ENCODE data around the gene FAM131C. TPM values are rescaled to one million over a fixed set of nuclear protein-coding genes. Genes with fewer than 3 reads are reported as not detected.

Gene FAM131C
- total RNA-seq, 1 donor from 2014 or later = 1.4 TPM

DNA sequence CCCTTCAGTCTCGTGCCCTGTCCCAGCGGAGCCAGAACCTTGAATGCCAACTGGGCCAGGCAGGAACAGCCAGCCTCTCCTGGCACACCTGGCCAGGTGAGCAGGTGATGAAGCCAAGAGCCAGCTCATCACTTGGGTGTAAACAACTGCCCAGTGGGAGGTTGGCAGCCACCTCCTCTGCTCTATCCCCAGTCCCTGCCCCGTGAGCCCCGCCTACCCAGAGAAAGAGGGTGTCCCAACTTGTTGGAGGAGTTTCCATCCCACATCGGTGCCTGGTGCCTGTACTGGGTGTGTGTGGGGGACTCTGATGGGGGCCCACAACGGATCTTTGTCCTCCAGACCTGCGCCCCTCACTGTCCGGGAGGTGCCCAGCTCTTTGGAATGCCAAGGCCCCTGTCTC is 17.8 kb upstream of the FAM131C start:
- Mint-ChIP-seq H3K36me3 (no peaks in the 10 kb centered on the region), H3K4me1 (ENCODE audit: unreplicated experiment) (peaks cover 14% of the 10 kb centered on the region), H3K27me3 (peaks cover 2% of the 10 kb centered on the region), H3K27ac (no peak overlapping the region), H3K9me3 (no peaks in the 10 kb centered on the region), H3K4me3 (no peak overlapping the region)
- DNase-seq (ENCODE audit: extremely low spot score, unreplicated experiment) = no peak
- TF ChIP-seq, protein P1, sequence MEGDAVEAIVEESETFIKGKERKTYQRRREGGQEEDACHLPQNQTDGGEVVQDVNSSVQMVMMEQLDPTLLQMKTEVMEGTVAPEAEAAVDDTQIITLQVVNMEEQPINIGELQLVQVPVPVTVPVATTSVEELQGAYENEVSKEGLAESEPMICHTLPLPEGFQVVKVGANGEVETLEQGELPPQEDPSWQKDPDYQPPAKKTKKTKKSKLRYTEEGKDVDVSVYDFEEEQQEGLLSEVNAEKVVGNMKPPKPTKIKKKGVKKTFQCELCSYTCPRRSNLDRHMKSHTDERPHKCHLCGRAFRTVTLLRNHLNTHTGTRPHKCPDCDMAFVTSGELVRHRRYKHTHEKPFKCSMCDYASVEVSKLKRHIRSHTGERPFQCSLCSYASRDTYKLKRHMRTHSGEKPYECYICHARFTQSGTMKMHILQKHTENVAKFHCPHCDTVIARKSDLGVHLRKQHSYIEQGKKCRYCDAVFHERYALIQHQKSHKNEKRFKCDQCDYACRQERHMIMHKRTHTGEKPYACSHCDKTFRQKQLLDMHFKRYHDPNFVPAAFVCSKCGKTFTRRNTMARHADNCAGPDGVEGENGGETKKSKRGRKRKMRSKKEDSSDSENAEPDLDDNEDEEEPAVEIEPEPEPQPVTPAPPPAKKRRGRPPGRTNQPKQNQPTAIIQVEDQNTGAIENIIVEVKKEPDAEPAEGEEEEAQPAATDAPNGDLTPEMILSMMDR (conservative IDR thresholded peaks at IDR 0.05) = no peak

DNA sequence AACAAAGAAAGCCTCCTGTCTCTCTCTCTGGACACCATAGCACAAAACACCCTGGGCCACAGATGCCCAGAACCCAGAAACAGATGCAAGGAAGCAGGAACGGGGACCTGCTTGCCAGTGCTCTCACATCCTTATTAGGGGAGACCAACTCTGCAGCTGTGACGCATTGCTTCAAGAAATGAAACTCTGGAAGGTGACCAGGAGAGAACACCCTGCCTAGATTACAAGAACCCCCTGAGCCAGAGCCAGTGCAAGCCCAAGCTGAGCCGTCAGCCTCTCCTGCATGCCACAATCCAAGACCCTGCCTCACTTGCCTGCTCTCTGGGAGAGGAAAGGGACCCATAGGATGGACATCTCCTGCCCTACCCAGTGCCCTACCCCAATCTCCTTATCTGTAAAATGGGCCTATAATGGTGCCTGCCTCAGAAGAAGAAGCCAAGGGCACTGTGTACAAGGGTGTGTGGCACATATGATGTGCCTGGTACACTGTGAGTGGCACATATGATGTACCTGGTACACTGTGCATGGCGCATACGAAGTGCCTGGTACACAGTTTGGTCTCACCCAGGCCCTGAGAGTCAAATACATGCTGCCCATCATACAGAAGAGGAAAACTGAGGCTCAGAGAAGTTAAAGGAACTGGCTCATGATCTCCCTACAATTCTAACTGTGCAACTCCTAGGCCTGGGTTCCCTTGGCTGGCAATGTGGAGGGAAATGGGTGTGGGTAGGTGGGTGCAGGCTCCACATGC is 16.8 kb upstream of the FAM131C start:
- Mint-ChIP-seq H3K36me3 (no peaks in the 10 kb centered on the region), H3K4me3 (no peak overlapping the region), H3K9me3 (no peaks in the 10 kb centered on the region), H3K27me3 (no peaks in the 10 kb centered on the region), H3K27ac (no peak overlapping the region), H3K4me1 (ENCODE audit: unreplicated experiment) (peaks cover 14% of the 10 kb centered on the region)
- TF ChIP-seq, protein P1 (conservative IDR thresholded peaks at IDR 0.05) = no peak
- DNase-seq (ENCODE audit: extremely low spot score, unreplicated experiment) = no peak

DNA sequence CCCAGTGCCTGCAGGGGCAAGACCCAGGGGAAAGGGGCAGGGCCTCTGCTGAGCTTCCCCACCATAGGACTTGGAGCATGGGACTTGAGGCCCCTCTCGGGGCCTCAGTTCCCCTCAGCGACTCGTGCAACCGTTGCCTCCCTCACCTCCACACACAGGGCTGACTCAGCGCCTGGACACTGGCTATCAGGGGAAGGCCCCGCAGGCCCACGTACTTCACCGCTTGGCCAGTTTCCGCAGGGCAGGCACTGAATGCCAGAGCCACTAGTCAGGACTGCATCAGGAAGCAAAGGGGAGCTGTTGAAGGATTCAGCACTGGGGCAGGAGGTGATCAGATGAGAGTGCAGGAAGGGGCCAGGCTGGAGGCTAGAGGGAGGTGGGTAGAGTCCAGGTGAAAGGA is 15.5 kb upstream of the FAM131C start:
- DNase-seq (ENCODE audit: extremely low spot score, unreplicated experiment) = no peak
- Mint-ChIP-seq H3K4me1 (ENCODE audit: unreplicated experiment) (peaks cover 11% of the 10 kb centered on the region), H3K27me3 (no peaks in the 10 kb centered on the region), H3K36me3 (no peaks in the 10 kb centered on the region), H3K27ac (peak overlapping the region; percentile 36), H3K4me3 (no peak overlapping the region), H3K9me3 (no peaks in the 10 kb centered on the region)
- TF ChIP-seq, protein P1 (conservative IDR thresholded peaks at IDR 0.05) = no peak

DNA sequence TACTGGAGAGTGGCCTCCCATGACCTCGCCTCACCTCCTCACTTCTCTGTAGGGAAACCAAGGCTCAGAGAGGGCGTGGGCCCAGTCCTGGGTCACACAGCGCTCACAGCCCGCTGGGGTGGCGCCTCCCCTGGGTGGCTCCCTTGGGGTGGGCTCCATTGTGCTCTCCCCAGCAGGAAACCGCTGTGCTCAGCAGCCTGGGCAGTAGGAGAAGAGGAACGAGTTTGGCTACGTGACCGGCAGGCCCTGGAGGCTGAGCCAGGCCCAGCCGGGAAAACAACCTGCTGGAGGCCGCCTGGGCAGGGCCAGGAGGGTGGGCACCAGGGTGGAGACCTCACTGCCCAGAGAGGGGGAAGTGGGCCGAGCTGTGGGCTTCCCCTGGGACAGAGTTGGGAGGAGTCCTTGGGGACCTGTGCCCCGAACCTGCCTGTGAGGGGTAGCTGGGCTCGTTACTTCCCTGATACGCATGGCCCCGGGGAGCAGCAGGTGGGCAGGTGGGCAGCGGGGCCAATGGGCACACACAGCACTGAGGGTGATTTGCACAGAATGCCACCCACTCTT is 15.0 kb upstream of the FAM131C start:
- no peak for DNase-seq (ENCODE audit: extremely low spot score, unreplicated experiment)
- Mint-ChIP-seq H3K4me1 (ENCODE audit: unreplicated experiment) (peaks cover 8% of the 10 kb centered on the region), H3K27me3 (no peaks in the 10 kb centered on the region), H3K4me3 (no peak overlapping the region), H3K9me3 (no peaks in the 10 kb centered on the region), H3K36me3 (no peaks in the 10 kb centered on the region), H3K27ac (no peak overlapping the region)
- TF ChIP-seq, protein P1 (conservative IDR thresholded peaks at IDR 0.05) = no peak

DNA sequence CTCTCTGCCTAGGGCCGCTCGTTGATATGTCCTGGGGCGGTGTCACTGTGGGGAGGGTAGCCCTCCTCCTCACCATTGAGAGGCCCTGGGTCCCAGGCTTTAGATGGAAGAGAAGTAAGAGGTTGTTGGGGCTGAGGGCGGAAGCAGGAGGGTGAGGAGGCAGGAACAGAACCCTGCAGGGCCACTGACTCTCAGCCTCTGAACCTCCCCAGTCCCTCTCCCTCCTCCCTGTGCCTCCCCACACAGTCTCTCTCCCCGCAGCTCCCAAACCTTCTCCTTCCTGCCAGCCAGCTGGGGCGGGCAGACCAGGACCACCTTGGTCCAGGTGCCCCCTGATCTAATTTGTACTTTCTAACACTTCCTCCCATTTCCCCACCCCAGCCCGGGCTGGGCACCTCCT is 14.3 kb upstream of the FAM131C start:
- TF ChIP-seq, protein P1 (conservative IDR thresholded peaks at IDR 0.05) = no peak
- H3K36me3 Mint-ChIP-seq = no peaks in the 10 kb centered on the region
- H3K4me3 Mint-ChIP-seq = no peak overlapping the region
- H3K4me1 Mint-ChIP-seq (ENCODE audit: unreplicated experiment) = peaks cover 14% of the 10 kb centered on the region
- H3K9me3 Mint-ChIP-seq = no peaks in the 10 kb centered on the region
- DNase-seq (ENCODE audit: extremely low spot score, unreplicated experiment) = no peak
- no peaks in the 10 kb centered on the region for H3K27me3 Mint-ChIP-seq
- no peak overlapping the region for H3K27ac Mint-ChIP-seq

Data from type B pancreatic cell (in vitro differentiated cells).